Panc1 (cell line): ENCODE results near the gene SCARB2. TPM values are rescaled to one million over a fixed set of nuclear protein-coding genes. Genes with fewer than 3 reads are reported as not detected.

Experiments
- ATAC-seq: fragments of 200-7000 bp; cut with Tn5 transposase; 2 replicates; pipeline ENCODE4 v1.9.1; 2020; ENCODE audit warnings: mild to moderate bottlenecking, moderate library complexity
- BruUV-seq: library from RNA; stranded (reverse); fragments of 400-500 nt; replicated peaks from 2 replicates; lab custom pipeline; 2021; lab: Mats Ljungman, UMichigan
- CTCF ChIA-PET: fragments of 300-600 bp; sonication (Branson Sonifier 250); formaldehyde crosslinking; loops from one replicate; lab custom pipeline; 2022; ENCODE audit warnings: antibody characterized with exemption; lab: Charles Lee
- POLR2A ChIA-PET: fragments of 300-600 bp; sonication (Branson Sonifier 250); formaldehyde crosslinking; loops from one replicate; lab custom pipeline; 2022; ENCODE audit warnings: antibody characterized with exemption; lab: Charles Lee
- DNase-seq: peaks from one replicate; pipeline ENCODE4 v3.0.0-alpha.2; 2010; ENCODE audit warnings: low read depth, low spot score
- H3K27ac ChIP-seq: 2 replicates; pipeline ENCODE4 v1.5.1; 2011; ENCODE audit warnings: mild to moderate bottlenecking, low read length, inconsistent platforms
- H3K27me3 ChIP-seq: fragments of 200-500 bp; sonication (Bioruptor generic); 2 replicates; pipeline ENCODE4 v1.6.0; 2014; ENCODE audit warnings: low read length, inconsistent platforms; ENCODE audit not compliant: control insufficient read depth, insufficient read depth
- H3K36me3 ChIP-seq: fragments of 200-500 bp; sonication (Bioruptor generic); 2 replicates; pipeline ENCODE4 v1.5.1; 2014; ENCODE audit warnings: inconsistent platforms, mild to moderate bottlenecking, low read length, moderate library complexity; ENCODE audit not compliant: control insufficient read depth, insufficient read depth
- H3K4me1 ChIP-seq: 2 replicates; pipeline ENCODE4 v1.5.1; 2011; ENCODE audit warnings: inconsistent platforms, mild to moderate bottlenecking, low read length, moderate library complexity; ENCODE audit not compliant: control insufficient read depth, insufficient read depth
- H3K4me3 ChIP-seq, 2 experiments: 2 replicates each; pipeline ENCODE4 v1.5.1; 2011 to 2012; ENCODE audit warnings: low read depth in 2 of 2, low read length in 2 of 2, mild to moderate bottlenecking in 2 of 2, inconsistent platforms in 1 of 2, moderate library complexity in 1 of 2
- H3K9me3 ChIP-seq: fragments of 200-500 bp; sonication (Bioruptor generic); 2 replicates; pipeline ENCODE4 v1.5.1; 2014; ENCODE audit warnings: low read depth, mild to moderate bottlenecking, inconsistent platforms, low read length, moderate library complexity; ENCODE audit not compliant: control insufficient read depth, insufficient read depth
- POLR2AphosphoS5 ChIP-seq: IDR thresholded peaks from 2 replicates; pipeline ENCODE4 v1.6.1; 2012; ENCODE audit warnings: mild to moderate bottlenecking, low read depth, low read length, moderate library complexity
- SIN3A ChIP-seq: IDR thresholded peaks from 2 replicates; pipeline ENCODE4 v1.6.1; 2012; ENCODE audit warnings: low read depth, mild to moderate bottlenecking, low read length, moderate library complexity, borderline replicate concordance; ENCODE audit not compliant: insufficient read depth
- TCF7L2 ChIP-seq: IDR thresholded peaks from 2 replicates; pipeline ENCODE4 v1.6.1; 2011; ENCODE audit warnings: mild to moderate bottlenecking, low read depth, low read length, inconsistent platforms
- in situ Hi-C: cut with HindIII; loops from 2 replicates; pipeline ENCODE4 v1.10.0; 2016; ENCODE audit warnings: low sequenced_read_pairs, low pct_unique_long_range_greater_than_20kb
- intact Hi-C: fragments of 100-400 bp; cut with micrococcal nuclease; formaldehyde crosslinking; loops from one replicate; pipeline ENCODE4 v1.10.0; 2022; ENCODE audit not compliant: unreplicated experiment
- total RNA-seq: library from RNA; stranded (reverse); gene quantifications from one replicate; pipeline ENCODE4 v1.2.1, GENCODE V29; 2021; ENCODE audit not compliant: unreplicated experiment
- TF ChIP-seq, protein P1 (sequence below): fragments of 450-650 bp; IDR thresholded peaks from 2 replicates; pipeline ENCODE4 v1.5.1; 2017; ENCODE audit warnings: mild to moderate bottlenecking
- TF ChIP-seq, protein P2 (sequence below), 2 experiments: IDR thresholded peaks; 2 replicates each; pipeline ENCODE4 v1.6.1; 2011 to 2012; ENCODE audit warnings: low read depth in 2 of 2, control low read depth in 1 of 2, low read length in 1 of 2, mild to moderate bottlenecking in 1 of 2, moderate library complexity in 1 of 2; ENCODE audit not compliant: insufficient read depth in 1 of 2

The SCARB2 gene
- total RNA-seq, 1 experiment from 2014 or later = 59.4 TPM

DNA sequence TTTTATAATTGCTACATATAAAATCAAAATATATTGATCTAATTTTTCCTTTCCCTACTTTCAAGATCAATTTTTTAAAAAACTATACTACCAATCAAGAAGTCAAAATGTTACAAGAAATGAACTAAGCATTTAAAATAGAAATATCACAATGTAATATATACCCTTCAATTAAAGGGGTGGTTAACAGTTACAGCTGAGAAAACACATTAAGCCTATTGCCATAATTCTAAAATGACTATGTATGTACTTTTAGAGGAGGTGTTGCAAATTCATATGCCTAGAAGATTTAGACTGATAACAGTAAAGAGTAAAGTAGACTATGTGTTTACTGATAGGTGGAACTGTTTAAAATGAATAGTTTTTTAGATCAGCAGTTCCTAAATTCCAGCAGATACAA is 69.1 kb downstream of the SCARB2 start:
- TF ChIP-seq, protein P1, sequence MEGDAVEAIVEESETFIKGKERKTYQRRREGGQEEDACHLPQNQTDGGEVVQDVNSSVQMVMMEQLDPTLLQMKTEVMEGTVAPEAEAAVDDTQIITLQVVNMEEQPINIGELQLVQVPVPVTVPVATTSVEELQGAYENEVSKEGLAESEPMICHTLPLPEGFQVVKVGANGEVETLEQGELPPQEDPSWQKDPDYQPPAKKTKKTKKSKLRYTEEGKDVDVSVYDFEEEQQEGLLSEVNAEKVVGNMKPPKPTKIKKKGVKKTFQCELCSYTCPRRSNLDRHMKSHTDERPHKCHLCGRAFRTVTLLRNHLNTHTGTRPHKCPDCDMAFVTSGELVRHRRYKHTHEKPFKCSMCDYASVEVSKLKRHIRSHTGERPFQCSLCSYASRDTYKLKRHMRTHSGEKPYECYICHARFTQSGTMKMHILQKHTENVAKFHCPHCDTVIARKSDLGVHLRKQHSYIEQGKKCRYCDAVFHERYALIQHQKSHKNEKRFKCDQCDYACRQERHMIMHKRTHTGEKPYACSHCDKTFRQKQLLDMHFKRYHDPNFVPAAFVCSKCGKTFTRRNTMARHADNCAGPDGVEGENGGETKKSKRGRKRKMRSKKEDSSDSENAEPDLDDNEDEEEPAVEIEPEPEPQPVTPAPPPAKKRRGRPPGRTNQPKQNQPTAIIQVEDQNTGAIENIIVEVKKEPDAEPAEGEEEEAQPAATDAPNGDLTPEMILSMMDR = no peak
- TF ChIP-seq POLR2AphosphoS5 (no peak), SIN3A (no peak)
- TF ChIP-seq, protein P2, sequence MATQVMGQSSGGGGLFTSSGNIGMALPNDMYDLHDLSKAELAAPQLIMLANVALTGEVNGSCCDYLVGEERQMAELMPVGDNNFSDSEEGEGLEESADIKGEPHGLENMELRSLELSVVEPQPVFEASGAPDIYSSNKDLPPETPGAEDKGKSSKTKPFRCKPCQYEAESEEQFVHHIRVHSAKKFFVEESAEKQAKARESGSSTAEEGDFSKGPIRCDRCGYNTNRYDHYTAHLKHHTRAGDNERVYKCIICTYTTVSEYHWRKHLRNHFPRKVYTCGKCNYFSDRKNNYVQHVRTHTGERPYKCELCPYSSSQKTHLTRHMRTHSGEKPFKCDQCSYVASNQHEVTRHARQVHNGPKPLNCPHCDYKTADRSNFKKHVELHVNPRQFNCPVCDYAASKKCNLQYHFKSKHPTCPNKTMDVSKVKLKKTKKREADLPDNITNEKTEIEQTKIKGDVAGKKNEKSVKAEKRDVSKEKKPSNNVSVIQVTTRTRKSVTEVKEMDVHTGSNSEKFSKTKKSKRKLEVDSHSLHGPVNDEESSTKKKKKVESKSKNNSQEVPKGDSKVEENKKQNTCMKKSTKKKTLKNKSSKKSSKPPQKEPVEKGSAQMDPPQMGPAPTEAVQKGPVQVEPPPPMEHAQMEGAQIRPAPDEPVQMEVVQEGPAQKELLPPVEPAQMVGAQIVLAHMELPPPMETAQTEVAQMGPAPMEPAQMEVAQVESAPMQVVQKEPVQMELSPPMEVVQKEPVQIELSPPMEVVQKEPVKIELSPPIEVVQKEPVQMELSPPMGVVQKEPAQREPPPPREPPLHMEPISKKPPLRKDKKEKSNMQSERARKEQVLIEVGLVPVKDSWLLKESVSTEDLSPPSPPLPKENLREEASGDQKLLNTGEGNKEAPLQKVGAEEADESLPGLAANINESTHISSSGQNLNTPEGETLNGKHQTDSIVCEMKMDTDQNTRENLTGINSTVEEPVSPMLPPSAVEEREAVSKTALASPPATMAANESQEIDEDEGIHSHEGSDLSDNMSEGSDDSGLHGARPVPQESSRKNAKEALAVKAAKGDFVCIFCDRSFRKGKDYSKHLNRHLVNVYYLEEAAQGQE (IDR thresholded peaks at IDR 0.05; ENCODE audit: insufficient read depth in 1 of 2, low read depth in 2 of 2, low read length in 1 of 2) = no peak
- intact Hi-C loops = no loop called here
- Histone ChIP-seq H3K4me3 (no peak overlapping the region), H3K9me3 (no peaks in the 10 kb centered on the region), H3K27me3 (no peaks in the 10 kb centered on the region), H3K4me1 (peaks cover 3% of the 10 kb centered on the region; the same call in 1 of the 2 replicates), H3K36me3 (peaks cover 19% of the 10 kb centered on the region), H3K27ac (no peak overlapping the region)
- in situ Hi-C loops = no loop called here
- ATAC-seq = no peak
- no peak for DNase-seq
- ChIA-PET POLR2A (no interaction called here), CTCF (no interaction called here)
- no TSS peak for BruUV-seq

GRCh38 chr4:76141241-76141640 is 72.4 kb downstream of the SCARB2 start:
- Histone ChIP-seq H3K27ac (no peak overlapping the region), H3K4me3 (no peak overlapping the region), H3K9me3 (no peaks in the 10 kb centered on the region), H3K4me1 (no peaks in the 10 kb centered on the region; the same call in 1 of the 2 replicates), H3K36me3 (peaks cover 14% of the 10 kb centered on the region), H3K27me3 (no peaks in the 10 kb centered on the region)
- DNase-seq (no peak), ATAC-seq (no peak)
- TF ChIP-seq, protein P2 (IDR thresholded peaks at IDR 0.05; ENCODE audit: insufficient read depth in 1 of 2, low read depth in 2 of 2, low read length in 1 of 2) = no peak
- TF ChIP-seq SIN3A = no peak
- no peak for TF ChIP-seq POLR2AphosphoS5
- TF ChIP-seq, protein P1 = no peak
- no peak for TF ChIP-seq TCF7L2
- in situ Hi-C loops (no loop called here), intact Hi-C loops (no loop called here)
- POLR2A ChIA-PET = no interaction called here
- no TSS peak for BruUV-seq
- CTCF ChIA-PET = no interaction called here
